Stimulated activated CD8-positive, alpha-beta memory T cell treated with anti-CD3 and anti-CD28 coated beads, Interleukin-7, amount 100 ng/mL, for 1 hour (primary cell): ENCODE measurements around the gene VPS13D.

ENCODE experiments used
- DNase-seq, 2 donors: peaks; one replicate each; pipeline ENCODE4 v3.0.0-alpha.2; 2020; ENCODE audit warnings: low read depth in 2 of 2

The VPS13D gene

GRCh38 chr1:12540580-12541273 lies 310.9 kb downstream of the VPS13D start:
- DNase-seq: no peak

DNA sequence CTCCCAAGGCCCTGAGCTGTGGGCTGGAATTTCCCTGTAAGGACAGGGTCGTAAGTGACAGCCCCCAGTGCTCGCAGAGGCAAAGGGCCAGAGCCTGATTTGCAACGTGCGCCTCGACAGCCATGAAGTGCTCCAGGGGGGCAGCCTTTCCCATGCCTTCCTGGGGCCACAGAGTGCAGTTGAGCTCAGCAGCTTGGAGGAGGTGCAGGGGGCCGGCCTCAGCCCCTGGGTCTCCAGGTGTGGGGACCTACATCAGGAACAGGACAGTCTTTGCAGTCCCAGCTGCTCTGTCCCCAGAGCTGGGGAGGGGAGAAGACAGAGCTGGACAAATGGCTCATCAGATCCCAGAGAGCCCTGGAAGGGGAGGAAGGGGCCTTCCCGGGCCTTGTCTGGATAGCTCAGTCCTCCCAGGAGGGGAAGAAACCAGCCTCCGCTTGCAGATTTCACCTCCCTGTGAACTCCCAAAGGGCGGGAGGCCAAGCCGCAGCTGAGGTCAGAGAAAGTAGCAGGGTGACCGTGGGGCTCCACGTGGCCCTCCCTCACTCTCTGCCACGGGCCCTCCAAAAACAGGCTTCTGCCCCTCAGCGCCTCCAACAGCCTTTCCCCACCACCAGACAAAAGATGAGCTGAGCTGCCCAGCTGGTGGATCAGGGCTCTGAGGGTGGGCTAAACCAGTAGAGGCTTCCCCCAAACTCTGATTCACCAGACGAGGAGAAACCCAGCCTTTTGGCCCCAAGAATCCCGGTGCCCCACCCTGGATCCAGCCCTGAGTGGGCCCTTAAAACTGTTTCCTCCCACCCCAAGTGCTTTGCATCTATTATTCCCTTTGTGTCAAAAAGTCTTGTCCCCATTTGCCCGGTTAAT lies 311.7 kb downstream of the VPS13D start:
- DNase-seq: no peak

DNA sequence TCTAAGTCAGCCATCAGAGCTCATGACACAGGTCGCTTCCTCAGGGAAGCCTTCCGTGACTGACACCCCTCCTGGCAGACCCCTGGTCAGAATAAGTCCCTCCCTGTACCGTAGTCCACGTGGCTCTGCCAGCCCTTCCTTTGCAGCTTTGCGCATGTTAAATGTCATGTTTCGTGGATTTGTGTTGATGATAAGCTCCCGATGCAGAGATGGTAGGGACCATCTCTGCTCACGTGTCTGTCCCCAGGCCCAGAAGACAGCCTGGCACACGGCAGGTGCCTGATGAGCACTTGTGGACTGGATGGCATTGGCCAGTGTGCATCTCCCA lies 312.3 kb downstream of the VPS13D start:
- no peak for DNase-seq

GRCh38 chr1:12542616-12543592 lies 313.1 kb downstream of the VPS13D start:
- no peak for DNase-seq

- DNase-seq: no peak
Measured at GRCh38 chr1:12543740-12544154, 313.9 kb downstream of the VPS13D start.

DNA sequence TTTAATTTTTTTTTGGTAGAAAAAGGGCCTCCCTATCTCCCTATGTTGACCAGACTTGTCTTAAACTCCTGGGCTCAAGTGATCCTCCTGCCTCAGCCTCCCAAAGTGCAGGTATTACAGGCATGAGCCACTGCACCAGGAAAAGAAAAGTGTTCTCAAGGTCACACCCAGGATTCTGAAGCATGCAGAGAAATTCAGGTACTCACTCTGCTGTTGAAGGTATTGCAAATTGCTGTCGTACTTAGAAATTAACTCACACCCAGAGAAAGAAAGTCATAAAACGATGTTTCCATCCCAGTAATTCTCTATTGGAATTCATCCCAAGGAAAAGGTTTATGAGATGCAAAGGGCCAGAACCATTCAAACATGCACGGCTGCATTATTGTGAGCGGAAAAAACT lies 314.5 kb downstream of the VPS13D start:
- no peak for DNase-seq

GRCh38 chr1:12544992-12545391 lies 315.2 kb downstream of the VPS13D start:
- no peak for DNase-seq

GRCh38 chr1:12546771-12547585 lies 317.1 kb downstream of the VPS13D start:
- DNase-seq: no peak

DNA sequence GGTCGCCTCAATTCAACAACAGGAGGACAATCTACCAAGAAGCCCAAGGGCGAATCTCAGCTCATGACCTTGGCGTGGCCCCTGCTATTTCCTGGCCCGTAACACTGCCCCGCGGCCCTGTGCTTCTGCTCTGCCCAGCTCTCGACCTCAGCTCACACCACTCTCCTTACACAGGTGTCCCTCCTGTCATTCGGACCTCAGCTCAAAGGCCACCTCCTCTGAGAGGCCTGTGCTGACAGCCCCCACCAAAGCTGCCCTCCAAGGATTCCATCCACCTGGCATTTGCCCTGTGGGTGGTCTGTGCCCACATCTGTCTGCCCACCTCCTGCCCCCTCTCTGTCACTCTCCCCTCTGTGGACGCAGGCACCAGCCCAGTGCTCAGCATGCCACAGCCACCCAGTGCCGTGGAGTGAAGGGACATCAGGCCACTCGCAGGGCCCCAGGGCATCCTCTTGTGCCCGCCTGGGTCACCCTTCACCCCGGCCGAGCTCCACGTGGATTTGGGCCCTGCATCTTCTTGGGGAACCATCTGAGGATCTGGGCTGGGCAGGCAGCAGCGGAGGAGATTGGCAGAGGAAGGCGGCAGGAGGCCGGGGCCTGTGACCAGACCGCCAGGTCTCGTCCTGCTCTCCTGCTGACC lies 317.9 kb downstream of the VPS13D start:
- DNase-seq: no peak

- no peak for DNase-seq
Measured at GRCh38 chr1:12548279-12548972, 318.6 kb downstream of the VPS13D start.

DNA sequence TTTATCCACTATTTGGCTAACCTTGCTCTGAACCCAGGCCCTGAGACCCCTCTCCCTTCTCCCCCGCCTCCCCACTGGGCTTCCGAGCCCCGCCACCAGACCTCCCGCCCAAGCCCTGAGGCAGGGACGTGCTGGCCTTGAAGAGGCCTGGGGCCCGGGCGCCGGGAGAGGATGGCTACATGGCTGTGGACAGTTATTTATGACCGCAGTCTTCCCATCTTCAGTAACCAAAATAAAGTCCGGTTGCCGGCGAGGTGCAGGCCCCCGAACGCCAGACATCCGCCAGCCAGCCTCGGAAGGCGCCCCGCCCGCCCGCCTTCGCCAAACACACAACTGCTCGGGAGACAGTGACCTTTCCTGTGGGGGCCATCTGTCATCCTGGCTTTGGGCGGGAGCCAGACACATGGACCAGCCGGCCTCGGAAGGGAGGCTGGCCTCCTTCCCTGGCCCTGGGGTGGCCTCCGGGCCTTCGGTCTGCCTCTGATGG lies 319.2 kb downstream of the VPS13D start:
- DNase-seq: no peak

GRCh38 chr1:12549460-12550349 lies 319.9 kb downstream of the VPS13D start:
- DNase-seq: no peak

- DNase-seq: no peak
Measured at GRCh38 chr1:12551584-12551983, 321.8 kb downstream of the VPS13D start.

- DNase-seq: no peak
Measured at GRCh38 chr1:12552111-12552888, 322.5 kb downstream of the VPS13D start.

DNA sequence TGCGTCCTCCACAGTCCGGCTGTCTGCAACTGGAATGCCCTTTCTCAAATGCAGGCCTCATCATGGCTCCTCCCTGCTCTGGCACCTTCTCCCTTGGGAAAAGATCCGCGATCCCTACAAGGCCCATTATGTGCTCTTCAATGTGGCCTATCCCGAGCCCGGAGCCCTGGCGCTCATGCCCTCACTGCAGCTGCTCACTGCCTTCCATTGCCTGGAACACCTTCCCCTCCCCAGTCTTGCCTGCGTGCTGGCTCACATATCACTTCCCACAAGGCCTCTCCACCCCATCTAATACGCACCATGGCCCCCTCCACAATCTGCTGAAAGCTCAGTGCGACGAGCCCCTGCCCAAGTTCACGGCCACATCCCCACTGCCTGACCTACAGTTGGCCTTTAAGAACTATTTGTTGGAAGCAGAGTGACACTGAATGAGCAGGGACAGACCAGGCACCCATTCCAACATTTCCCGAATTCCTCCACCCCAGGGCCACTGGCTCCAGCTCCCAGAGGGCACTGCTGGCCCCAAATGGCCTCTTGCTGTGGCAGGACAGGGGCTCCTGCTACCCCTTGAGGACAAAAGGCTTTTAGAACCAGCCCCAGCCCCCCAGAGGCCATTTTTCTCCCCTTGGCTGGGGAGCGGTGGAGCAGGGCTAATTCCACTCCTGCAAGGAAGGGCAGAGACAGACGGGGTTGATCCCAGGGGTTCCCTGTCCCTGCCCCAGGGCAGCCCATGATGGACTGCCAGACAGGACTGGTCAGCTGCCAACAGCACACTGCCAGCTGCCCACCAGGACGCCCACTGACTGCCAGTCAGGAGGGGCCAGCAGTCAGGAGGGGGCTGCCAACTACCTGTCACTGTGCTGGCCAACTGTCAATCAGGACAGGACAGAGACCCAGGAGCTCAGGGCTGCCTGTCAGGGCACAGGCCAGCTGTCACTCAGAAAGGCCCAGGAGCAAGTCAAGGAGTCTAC lies 323.4 kb downstream of the VPS13D start:
- DNase-seq: no peak

DNA sequence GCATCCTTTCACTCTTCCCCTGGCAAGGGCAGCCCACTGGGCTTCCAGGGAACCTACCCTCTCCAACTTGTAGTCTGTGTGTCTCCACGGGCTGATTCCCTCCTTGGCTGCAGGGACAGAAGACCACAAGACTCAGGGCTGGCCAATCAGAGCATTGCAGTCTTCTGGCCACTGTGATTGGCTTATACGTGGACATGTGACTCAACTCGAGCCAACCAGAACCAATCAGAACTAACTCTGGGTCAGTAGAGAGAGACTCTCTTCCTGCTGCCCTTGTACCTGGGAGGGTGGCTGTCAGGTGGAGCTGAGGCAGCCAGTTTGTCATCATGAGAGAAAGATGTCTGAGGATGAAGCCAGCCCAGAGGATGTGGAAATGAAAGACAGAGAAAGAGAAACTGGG lies 324.1 kb downstream of the VPS13D start:
- DNase-seq: no peak
